H9 (cell line): ENCODE measurements around the gene OST4. TPM values are rescaled to one million over a fixed set of nuclear protein-coding genes. Genes with fewer than 3 reads are reported as not detected.
A peak's percentile ranks its signal among the peaks of the same experiment; 100 is the strongest.

Experiments
- DNase-seq: peaks from one replicate; pipeline ENCODE4 v3.0.0-alpha.2; 2017
- H2AFZ ChIP-seq: one replicate; pipeline ENCODE4 v1.6.1; 2013; ENCODE audit warnings: mild to moderate bottlenecking, low read length, control low read depth, moderate library complexity
- H2AK5ac ChIP-seq: 2 replicates; pipeline ENCODE4 v1.6.1; 2013; ENCODE audit warnings: low read length, control low read depth, mixed read lengths; ENCODE audit not compliant: insufficient read length
- H2BK120ac ChIP-seq: one replicate; pipeline ENCODE4 v1.6.1; 2013; ENCODE audit warnings: low read depth, mild to moderate bottlenecking, low read length, control low read depth, inconsistent platforms; ENCODE audit not compliant: poor library complexity, severe bottlenecking
- H2BK12ac ChIP-seq: 2 replicates; pipeline ENCODE4 v1.6.1; 2013; ENCODE audit warnings: low read length, control low read depth, mixed read lengths, low read depth; ENCODE audit not compliant: insufficient read length
- H2BK15ac ChIP-seq: 2 replicates; pipeline ENCODE4 v1.6.1; 2013; ENCODE audit warnings: low read depth, low read length, control low read depth
- H2BK20ac ChIP-seq: one replicate; pipeline ENCODE4 v1.6.1; 2013; ENCODE audit warnings: low read depth, mild to moderate bottlenecking, low read length, control low read depth, inconsistent platforms; ENCODE audit not compliant: poor library complexity, severe bottlenecking
- H2BK5ac ChIP-seq: 2 replicates; pipeline ENCODE4 v1.6.1; 2013; ENCODE audit warnings: low read length, control low read depth, mixed read lengths; ENCODE audit not compliant: insufficient read length
- H3K14ac ChIP-seq: 2 replicates; pipeline ENCODE4 v1.6.1; 2013; ENCODE audit warnings: low read length, control low read depth; ENCODE audit not compliant: insufficient read depth
- H3K18ac ChIP-seq: 2 replicates; pipeline ENCODE4 v1.6.1; 2013; ENCODE audit warnings: low read depth, mild to moderate bottlenecking, mixed read lengths, low read length, control low read depth; ENCODE audit not compliant: insufficient read length
- H3K23ac ChIP-seq: 2 replicates; pipeline ENCODE4 v1.6.1; 2013; ENCODE audit warnings: low read length, control low read depth, mixed read lengths, low read depth; ENCODE audit not compliant: insufficient read length
- H3K23me2 ChIP-seq: 2 replicates; pipeline ENCODE4 v1.6.1; 2013; ENCODE audit warnings: low read depth, mild to moderate bottlenecking, mixed read lengths, low read length, control low read depth; ENCODE audit not compliant: insufficient read length, poor library complexity, severe bottlenecking
- H3K27ac ChIP-seq: 2 replicates; pipeline ENCODE4 v1.5.1; 2013; ENCODE audit warnings: low read length, control low read depth, mixed read lengths, low read depth; ENCODE audit not compliant: insufficient read length
- H3K27me3 ChIP-seq: 2 replicates; pipeline ENCODE4 v1.6.1; 2013; ENCODE audit warnings: low read length, control low read depth, inconsistent platforms; ENCODE audit not compliant: insufficient read depth
- H3K4ac ChIP-seq: 2 replicates; pipeline ENCODE4 v1.6.1; 2013; ENCODE audit warnings: low read depth, mild to moderate bottlenecking, control low read depth, inconsistent platforms, low read length, moderate library complexity
- H3K4me1 ChIP-seq: 2 replicates; pipeline ENCODE4 v1.6.1; 2013; ENCODE audit warnings: low read length, control low read depth, inconsistent platforms; ENCODE audit not compliant: insufficient read depth
- H3K4me2 ChIP-seq: 2 replicates; pipeline ENCODE4 v1.6.1; 2013; ENCODE audit warnings: low read length, control low read depth, mixed read lengths; ENCODE audit not compliant: insufficient read length, insufficient read depth
- H3K56ac ChIP-seq: 2 replicates; pipeline ENCODE4 v1.6.1; 2013; ENCODE audit warnings: low read depth, mild to moderate bottlenecking, mixed read lengths, low read length, control low read depth; ENCODE audit not compliant: insufficient read length
- H3K79me1 ChIP-seq: 2 replicates; pipeline ENCODE4 v1.6.1; 2013; ENCODE audit warnings: low read depth, mild to moderate bottlenecking, moderate library complexity, low read length, control low read depth, inconsistent platforms; ENCODE audit not compliant: insufficient read depth, poor library complexity, severe bottlenecking
- H3K79me2 ChIP-seq: 2 replicates; pipeline ENCODE4 v1.6.1; 2013; ENCODE audit warnings: low read length, control low read depth, inconsistent platforms; ENCODE audit not compliant: insufficient read depth
- H3K9ac ChIP-seq: 2 replicates; pipeline ENCODE4 v1.6.1; 2013; ENCODE audit warnings: low read length, control low read depth, mixed read lengths; ENCODE audit not compliant: insufficient read length; ENCODE audit errors: extremely low read depth
- H3K9me3 ChIP-seq: one replicate; pipeline ENCODE4 v1.6.1; 2013; ENCODE audit warnings: low read depth, low read length, inconsistent platforms; ENCODE audit not compliant: control insufficient read depth
- H3T11ph ChIP-seq: one replicate; pipeline ENCODE4 v1.6.1; 2013; ENCODE audit warnings: mild to moderate bottlenecking, low read length, control low read depth, inconsistent platforms
- H4K20me1 ChIP-seq: one replicate; pipeline ENCODE4 v1.6.1; 2013; ENCODE audit not compliant: control insufficient read depth, insufficient read length, insufficient read depth
- H4K5ac ChIP-seq: 2 replicates; pipeline ENCODE4 v1.6.1; 2013; ENCODE audit warnings: low read depth, mild to moderate bottlenecking, mixed read lengths, low read length, control low read depth; ENCODE audit not compliant: insufficient read length
- H4K8ac ChIP-seq: replicated peaks from 2 replicates; pipeline ENCODE4 v1.6.1; 2013; ENCODE audit warnings: low read length, control low read depth, mixed read lengths, low read depth; ENCODE audit not compliant: insufficient read length
- H4K91ac ChIP-seq: 2 replicates; pipeline ENCODE4 v1.6.1; 2013; ENCODE audit warnings: low read depth, mild to moderate bottlenecking, moderate library complexity, mixed read lengths, low read length, control low read depth; ENCODE audit not compliant: insufficient read length
- H3K27ac Mint-ChIP-seq, 3 experiments: 2 replicates in 2 of 3; 3 replicates in 1 of 3; pipeline ENCODE4 v1.8.0; 2020 to 2021; ENCODE audit warnings: mixed read lengths in 3 of 3, mild to moderate bottlenecking in 1 of 3, moderate library complexity in 1 of 3
- H3K27me3 Mint-ChIP-seq: 2 replicates; pipeline ENCODE4 v1.8.0; 2021; ENCODE audit warnings: low read depth, mild to moderate bottlenecking, moderate library complexity, mixed read lengths
- H3K36me3 Mint-ChIP-seq, 3 experiments: 2 replicates in 2 of 3; 3 replicates in 1 of 3; pipeline ENCODE4 v1.8.0; 2020 to 2021; ENCODE audit warnings: low read depth in 3 of 3, mixed read lengths in 3 of 3; ENCODE audit not compliant: insufficient read depth in 1 of 3
- H3K4me1 Mint-ChIP-seq, 2 experiments: 2 replicates each; pipeline ENCODE4 v1.8.0; 2020; ENCODE audit warnings: mixed read lengths in 2 of 2
- H3K4me3 Mint-ChIP-seq, 2 experiments: 2 replicates in 1 of 2; 3 replicates in 1 of 2; pipeline ENCODE4 v1.8.0; 2020 to 2021; ENCODE audit warnings: mild to moderate bottlenecking in 2 of 2, mixed read lengths in 2 of 2, moderate library complexity in 1 of 2
- H3K9me3 Mint-ChIP-seq, 2 experiments: 2 replicates in 1 of 2; 3 replicates in 1 of 2; pipeline ENCODE4 v1.8.0; 2020; ENCODE audit warnings: mild to moderate bottlenecking in 2 of 2, mixed read lengths in 2 of 2, moderate library complexity in 1 of 2
- CTCF ChIP-seq: fragments of 200-600 bp; sonication (generic); conservative IDR thresholded peaks from 3 replicates; pipeline ENCODE4 v1.8.0; 2021; ENCODE audit warnings: antibody characterized with exemption, mild to moderate bottlenecking
- WGBS: extraction: QIAGEN DNeasy Blood & Tissue Kit; methylation state at CpG from one replicate; pipeline ENCODE4 v1.1.7; 2013; ENCODE audit warnings: missing lambda C conversion rate, low lambda C conversion rate, mixed read lengths; ENCODE audit not compliant: insufficient read length; ENCODE audit errors: extremely low coverage; 5-methylcytosine and 5-hydroxymethylcytosine counted together
- total RNA-seq: library from RNA; stranded (reverse); gene quantifications from 2 replicates; pipeline ENCODE4 v1.2.1, GENCODE V29; 2021

Gene OST4
- total RNA-seq, 1 experiment from 2014 or later = 215 TPM

GRCh38 chr2:27067385-27067784 is 4.1 kb downstream of the OST4 start:
- no peak for DNase-seq
- no peak overlapping the region for H2AFZ ChIP-seq
- H2AK5ac ChIP-seq = no peak overlapping the region
- H3K4me3 Mint-ChIP-seq = no peak overlapping the region
- peaks cover 2% of the 10 kb centered on the region for H3K79me1 ChIP-seq
- WGBS = no CpG with 5 or more reads among the region's 5 CpGs
- peaks cover 19 to 67% (median 65%) of the 10 kb centered on the region in 3 experiments; a peak in 6 of 7 replicates for H3K36me3 Mint-ChIP-seq
- H3K79me2 ChIP-seq = peaks cover 5% of the 10 kb centered on the region; the same call in 1 of the 2 replicates
- no peak overlapping the region for H3K14ac ChIP-seq
- no peaks in the 10 kb centered on the region for H3K9me3 ChIP-seq
- no peaks in the 10 kb centered on the region for H3K4me1 ChIP-seq
- H3K23me2 ChIP-seq = peaks cover 11% of the 10 kb centered on the region
- no peak overlapping the region for H3T11ph ChIP-seq
- H3K9ac ChIP-seq = no peak overlapping the region
- no peak overlapping the region for H2BK15ac ChIP-seq
- no peak overlapping the region for H4K8ac ChIP-seq
- H3K4me2 ChIP-seq = no peak overlapping the region
- no peak overlapping the region for H3K23ac ChIP-seq
- H3K27me3 Mint-ChIP-seq = no peaks in the 10 kb centered on the region; the same call in 1 of the 2 replicates
- no peak overlapping the region for H3K18ac ChIP-seq
- H3K27me3 ChIP-seq = no peaks in the 10 kb centered on the region
- no peaks in the 10 kb centered on the region; a peak in 1 of 5 replicates for H3K9me3 Mint-ChIP-seq
- no peak overlapping the region for H2BK20ac ChIP-seq
- no peak overlapping the region for H4K5ac ChIP-seq
- H4K91ac ChIP-seq = no peak overlapping the region
- TF ChIP-seq CTCF = no peak
- no peak overlapping the region for H2BK5ac ChIP-seq
- H2BK12ac ChIP-seq = no peak overlapping the region
- H3K56ac ChIP-seq = no peak overlapping the region
- no peaks in the 10 kb centered on the region for H4K20me1 ChIP-seq
- no peak overlapping the region for H3K4ac ChIP-seq
- H3K27ac Mint-ChIP-seq = peak overlapping the region in 1 of 3 experiments; percentile 53; a peak in 1 of 7 replicates
- H3K4me1 Mint-ChIP-seq = peaks cover 7 to 10% of the 10 kb centered on the region in 2 experiments; a peak in 3 of 4 replicates
- H3K27ac ChIP-seq = no peak overlapping the region
- H2BK120ac ChIP-seq = no peak overlapping the region
